GM19043 (cell line): ENCODE data around the gene VEGFA.

Experiments
- ATAC-seq: cut with Tn5 transposase; IDR thresholded peaks from one replicate; pipeline ENCODE4 v1.9.1; 2021; ENCODE audit warnings: low read depth; ENCODE audit not compliant: unreplicated experiment

The VEGFA gene

DNA sequence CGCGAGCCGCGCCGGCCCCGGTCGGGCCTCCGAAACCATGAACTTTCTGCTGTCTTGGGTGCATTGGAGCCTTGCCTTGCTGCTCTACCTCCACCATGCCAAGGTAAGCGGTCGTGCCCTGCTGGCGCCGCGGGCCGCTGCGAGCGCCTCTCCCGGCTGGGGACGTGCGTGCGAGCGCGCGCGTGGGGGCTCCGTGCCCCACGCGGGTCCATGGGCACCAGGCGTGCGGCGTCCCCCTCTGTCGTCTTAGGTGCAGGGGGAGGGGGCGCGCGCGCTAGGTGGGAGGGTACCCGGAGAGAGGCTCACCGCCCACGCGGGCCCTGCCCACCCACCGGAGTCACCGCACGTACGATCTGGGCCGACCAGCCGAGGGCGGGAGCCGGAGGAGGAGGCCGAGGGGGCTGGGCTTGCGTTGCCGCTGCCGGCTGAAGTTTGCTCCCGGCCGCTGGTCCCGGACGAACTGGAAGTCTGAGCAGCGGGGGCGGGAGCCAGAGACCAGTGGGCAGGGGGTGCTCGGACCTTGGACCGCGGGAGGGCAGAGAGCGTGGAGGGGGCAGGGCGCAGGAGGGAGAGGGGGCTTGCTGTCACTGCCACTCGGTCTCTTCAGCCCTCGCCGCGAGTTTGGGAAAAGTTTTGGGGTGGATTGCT is 1.3 kb downstream of the VEGFA start:
- ATAC-seq = no peak

DNA sequence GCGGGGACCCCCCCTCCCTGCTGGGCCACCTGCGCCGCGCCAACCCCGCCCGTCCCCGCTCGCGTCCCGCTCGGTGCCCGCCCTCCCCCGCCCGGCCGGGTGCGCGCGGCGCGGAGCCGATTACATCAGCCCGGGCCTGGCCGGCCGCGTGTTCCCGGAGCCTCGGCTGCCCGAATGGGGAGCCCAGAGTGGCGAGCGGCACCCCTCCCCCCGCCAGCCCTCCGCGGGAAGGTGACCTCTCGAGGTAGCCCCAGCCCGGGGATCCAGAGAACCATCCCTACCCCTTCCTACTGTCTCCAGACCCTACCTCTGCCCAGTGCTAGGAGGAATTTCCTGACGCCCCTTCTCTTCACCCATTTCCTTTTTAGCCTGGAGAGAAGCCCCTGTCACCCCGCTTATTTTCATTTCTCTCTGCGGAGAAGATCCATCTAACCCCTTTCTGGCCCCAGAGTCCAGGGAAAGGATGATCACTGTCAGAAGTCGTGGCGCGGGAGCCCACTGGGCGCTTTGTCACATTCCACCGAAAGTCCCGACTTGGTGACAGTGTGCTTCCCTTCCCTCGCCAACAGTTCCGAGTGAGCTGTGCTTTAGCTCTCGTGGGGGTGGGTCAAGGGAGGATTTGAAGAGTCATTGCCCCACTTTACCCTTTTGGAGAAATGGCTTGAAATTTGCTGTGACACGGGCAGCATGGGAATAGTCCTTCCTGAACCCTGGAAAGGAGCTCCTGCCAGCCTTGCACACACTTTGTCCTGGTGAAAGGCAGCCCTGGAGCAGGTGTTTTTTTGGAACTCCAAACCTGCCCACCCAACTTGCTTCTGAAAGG is 2.1 kb downstream of the VEGFA start:
- ATAC-seq = no peak

DNA sequence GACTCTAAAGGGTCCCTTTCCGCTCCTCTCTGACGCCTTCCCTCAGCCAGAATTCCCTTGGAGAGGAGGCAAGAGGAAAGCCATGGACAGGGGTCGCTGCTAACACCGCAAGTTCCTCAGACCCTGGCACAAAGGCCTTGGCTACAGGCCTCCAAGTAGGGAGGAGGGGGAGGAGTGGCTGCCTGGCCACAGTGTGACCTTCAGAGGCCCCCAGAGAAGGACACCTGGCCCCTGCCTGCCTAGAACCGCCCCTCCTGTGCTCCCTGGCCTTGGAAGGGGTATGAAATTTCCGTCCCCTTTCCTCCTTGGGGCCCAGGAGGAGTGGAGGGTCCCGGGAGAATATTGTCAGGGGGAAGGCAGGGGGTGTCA is 2.7 kb downstream of the VEGFA start:
- no peak for ATAC-seq

- no peak for ATAC-seq
Observed at GRCh38 chr6:43773050-43773979, 3.3 kb downstream of the VEGFA start.

GRCh38 chr6:43773980-43774775 is 4.2 kb downstream of the VEGFA start:
- ATAC-seq = no peak

GRCh38 chr6:43774776-43775534 is 4.9 kb downstream of the VEGFA start:
- ATAC-seq = no peak

- no peak for ATAC-seq
Observed at GRCh38 chr6:43775535-43775885, 5.5 kb downstream of the VEGFA start.

- no peak for ATAC-seq
Observed at GRCh38 chr6:43776115-43776798, 6.2 kb downstream of the VEGFA start.

GRCh38 chr6:43776799-43777776 is 7.1 kb downstream of the VEGFA start:
- ATAC-seq = no peak

- no peak for ATAC-seq
Observed at GRCh38 chr6:43778131-43778855, 8.3 kb downstream of the VEGFA start.

- ATAC-seq = no peak
Observed at GRCh38 chr6:43778976-43779851, 9.2 kb downstream of the VEGFA start.

GRCh38 chr6:43779852-43780236 is 9.8 kb downstream of the VEGFA start:
- no peak for ATAC-seq

DNA sequence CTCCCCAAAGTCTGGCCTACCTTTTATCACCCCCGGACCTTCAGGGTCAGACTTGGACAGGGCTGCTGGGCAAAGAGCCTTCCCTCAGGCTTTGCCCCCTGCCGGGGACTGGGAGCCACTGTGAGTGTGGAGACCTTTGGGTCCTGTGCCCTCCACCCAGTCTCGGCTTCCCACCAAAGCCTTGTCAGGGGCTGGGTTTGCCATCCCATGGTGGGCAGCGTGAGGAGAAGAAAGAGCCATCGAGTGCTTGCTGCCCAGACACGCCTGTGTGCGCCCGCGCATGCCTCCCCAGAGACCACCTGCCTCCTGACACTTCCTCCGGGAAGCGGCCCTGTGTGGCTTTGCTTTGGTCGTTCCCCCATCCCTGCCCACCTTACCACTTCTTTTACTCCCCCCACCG is 10.3 kb downstream of the VEGFA start:
- ATAC-seq = no peak

GRCh38 chr6:43780941-43781928 is 11.2 kb downstream of the VEGFA start:
- no peak for ATAC-seq
